A172 (cell line): ENCODE measurements around the gene IFT22. TPM values are rescaled to one million over a fixed set of nuclear protein-coding genes. Genes with fewer than 3 reads are reported as not detected.
"Not testable (repeated sequence)": the region's sequence is repeated elsewhere in the genome, so short reads cannot be mapped to it uniquely, and the experiment has no call there.

Source experiments
- DNase-seq: peaks from one replicate; pipeline ENCODE4 v3.0.0-alpha.2; 2015; ENCODE audit warnings: low spot score
- total RNA-seq: library from RNA; depleted of rRNA; stranded (reverse); fragments of >200 nt; shearing (Covaris generic); gene quantifications from 2 replicates; pipeline ENCODE4 v1.2.3, GENCODE V29; 2014

The IFT22 gene
- total RNA-seq, 1 experiment from 2014 or later: 81.6 TPM

DNA sequence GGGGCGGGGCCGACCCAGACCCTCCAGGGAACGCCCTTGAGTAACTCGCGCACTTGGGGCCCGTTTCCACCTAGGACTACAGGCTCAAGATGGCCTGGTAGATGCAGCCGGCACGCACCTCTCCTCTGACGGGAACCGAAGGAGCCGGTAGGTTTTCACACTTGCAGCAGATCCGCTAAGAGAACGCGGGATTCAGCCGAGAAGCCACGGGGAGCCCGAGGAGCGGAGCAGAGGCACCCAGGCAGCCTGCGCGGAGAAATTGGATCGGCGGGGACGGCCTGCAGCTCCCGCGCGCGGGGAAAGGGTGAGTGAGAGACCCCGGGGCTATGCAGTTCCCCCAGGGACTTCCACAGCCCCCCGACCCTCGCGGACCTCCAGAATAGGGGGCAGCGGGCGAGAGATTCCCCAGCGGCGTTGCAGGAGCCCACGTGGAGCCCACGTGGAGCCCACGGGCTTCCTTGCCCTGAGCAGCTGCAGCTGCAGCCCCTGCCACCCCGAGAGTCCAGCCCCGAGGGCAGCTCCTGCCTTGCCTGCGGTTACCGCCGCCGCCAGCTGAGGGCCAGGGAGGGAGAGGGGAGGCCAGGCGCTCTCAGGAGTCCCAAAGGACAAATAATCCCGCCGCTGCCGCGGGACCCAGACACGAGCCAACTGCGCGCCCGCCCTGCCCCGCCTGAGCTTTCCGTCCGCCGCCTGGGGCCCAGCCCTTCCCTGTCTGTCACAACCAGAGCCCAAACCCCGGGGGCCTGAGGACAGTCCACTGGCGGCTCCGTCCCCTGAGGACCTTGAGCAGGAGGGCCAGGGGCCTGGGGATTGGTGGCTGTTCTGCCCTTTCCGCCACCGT is 13.1 kb downstream of the IFT22 start:
- DNase-seq: no peak

GRCh38 chr7:101306307-101306706 is 15.3 kb downstream of the IFT22 start:
- DNase-seq: no peak

DNA sequence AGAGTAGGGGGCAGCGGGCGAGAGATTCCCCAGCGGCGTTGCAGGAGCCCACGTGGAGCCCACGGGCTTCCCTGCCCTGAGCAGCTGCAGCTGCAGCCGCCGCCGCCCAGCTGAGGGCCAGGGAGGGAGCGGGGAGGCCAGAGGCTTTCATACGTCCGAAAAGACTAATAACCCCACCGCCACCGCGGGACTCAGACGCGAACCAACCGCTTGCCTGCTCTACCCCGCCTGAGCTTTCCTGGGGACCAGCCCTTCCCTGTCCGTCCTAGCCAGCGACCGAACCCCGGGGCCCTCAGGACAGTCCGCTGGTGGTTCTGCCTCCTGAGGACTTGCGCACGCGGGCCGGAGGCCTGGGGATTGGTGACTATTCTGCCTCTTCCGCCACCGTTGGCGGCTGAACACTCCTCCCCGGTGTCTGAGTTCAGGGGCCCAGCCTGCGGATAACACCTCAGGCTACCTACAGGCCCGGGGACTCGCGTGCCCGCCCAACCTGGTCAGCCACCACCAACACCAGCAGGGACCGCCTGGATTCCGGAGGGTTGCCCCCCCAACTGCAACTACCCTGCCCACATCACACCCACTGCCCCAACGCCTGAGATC is 18.4 kb downstream of the IFT22 start:
- DNase-seq: no peak

DNA sequence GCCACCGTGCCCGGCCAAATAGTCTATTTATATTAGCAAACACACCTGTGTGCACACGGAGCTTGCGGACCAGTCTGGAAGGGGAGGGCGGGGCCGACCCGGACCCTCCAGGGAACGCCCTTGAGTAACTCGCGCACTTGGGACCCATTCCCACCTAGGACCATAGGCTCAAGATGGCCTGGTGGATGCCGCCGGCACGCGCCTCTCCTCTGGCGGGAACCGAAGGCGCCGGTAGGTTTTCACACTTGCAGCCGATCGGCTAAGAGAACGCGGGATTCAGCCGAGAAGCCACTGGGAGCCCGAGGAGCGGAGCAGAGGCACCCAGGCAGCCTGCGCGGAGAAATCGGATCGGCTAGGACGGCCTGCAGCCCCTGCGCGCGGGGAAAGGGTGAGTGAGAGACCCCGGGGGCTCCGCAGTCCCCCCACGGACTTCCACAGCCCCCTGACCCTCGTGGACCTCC is 18.9 kb downstream of the IFT22 start:
- no peak for DNase-seq

- no peak for DNase-seq
Measured at GRCh38 chr7:101300465-101301376, 20.9 kb downstream of the IFT22 start.

DNA sequence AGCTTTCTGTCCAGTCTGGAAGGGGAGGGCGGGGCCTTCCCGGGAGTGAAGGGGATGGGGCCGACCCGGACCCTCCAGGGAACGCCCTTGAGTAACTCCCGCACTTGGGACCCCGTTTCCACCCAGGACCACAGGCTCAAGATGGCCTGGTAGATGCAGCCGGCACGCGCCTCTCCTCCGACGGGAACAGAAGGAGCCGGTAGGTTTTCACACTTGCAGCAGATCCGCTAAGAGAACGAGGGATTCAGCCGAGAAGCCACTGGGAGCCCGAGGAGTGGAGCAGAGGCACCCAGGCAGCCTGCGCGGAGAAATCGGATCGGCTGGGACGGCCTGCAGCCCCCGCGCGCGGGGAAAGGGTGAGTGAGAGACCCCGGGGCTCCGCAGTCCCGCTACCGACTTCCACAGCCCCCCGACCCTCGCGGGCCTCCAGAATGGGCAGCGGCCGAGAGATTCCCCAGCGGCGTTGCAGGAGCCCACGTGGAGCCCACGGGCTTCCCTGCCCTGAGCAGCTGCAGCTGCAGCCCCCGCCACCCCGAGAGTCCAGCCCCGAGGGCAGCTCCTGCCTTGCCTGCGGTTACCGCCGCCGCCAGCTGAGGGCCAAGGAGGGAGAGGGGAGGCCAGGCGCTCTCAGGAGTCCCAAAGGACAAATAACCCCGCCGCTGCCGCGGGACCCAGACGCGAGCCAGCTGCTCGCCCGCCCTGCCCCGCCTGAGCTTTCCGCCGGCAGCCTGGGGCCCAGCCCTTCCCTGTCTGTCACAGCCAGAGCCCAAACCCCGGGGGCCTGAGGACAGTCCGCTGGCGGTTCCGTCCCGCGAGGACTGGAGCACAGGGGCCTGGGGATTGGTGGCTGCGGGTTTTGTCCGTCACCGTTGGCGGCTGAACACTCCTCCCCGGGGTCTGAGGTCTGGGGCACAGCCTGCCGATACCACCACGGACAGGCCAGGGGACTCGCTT is 21.8 kb downstream of the IFT22 start:
- no peak for DNase-seq

DNA sequence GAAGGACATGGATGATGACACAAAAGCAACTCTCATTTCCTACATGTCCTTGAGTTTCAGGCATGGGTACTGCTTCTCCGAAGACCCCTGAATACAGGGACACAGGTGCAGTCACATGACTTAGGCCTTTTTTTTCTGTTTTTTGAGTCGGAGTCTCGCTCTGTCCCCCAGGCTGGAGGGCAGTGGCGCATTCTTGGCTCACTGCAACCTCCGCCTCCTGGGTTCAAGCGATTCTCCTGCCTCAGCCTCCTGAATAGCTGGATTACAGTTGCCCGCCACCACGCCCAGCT is 26.8 kb downstream of the IFT22 start:
- no peak for DNase-seq

DNA sequence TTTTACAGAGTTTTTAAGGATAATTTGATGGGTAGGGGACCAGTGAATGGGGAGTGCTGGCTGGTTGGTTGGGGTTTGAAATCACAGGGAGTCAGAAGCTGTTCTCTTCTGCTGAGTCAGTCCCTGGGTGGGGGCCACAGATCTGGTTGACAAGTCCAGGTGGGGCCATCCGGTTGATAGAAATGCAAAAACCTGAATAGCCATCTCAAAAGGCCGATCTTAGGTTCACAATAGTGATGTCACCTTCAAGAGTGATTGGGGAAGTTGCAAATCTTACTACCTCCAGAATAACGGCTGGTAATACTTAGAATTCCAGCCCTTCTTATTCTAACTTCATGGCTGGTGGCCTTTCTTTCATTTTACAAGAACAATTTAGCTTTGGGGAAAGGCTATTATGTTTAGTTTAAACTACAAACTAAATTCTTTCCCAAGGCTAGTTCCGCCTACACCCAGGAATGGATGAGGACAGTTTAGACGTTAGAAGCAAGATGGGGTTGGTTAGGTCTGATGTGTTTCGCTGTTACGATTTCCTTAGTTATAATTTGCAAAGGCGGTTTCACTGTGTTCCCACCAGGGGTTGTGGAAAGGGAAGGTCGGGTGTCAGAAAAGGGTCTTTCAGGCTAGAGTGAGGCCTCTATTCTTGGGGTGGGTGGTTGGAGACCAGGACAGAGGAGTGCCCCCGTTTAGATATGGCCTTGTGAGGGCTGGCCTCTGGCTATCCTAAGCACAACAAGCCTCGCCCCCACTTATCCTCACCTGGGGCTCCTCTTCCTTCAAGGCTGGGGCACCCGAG is 27.4 kb downstream of the IFT22 start:
- no peak for DNase-seq

- DNase-seq: not testable (repeated sequence)
Measured at GRCh38 chr7:101293069-101294021, 28.3 kb downstream of the IFT22 start.

DNA sequence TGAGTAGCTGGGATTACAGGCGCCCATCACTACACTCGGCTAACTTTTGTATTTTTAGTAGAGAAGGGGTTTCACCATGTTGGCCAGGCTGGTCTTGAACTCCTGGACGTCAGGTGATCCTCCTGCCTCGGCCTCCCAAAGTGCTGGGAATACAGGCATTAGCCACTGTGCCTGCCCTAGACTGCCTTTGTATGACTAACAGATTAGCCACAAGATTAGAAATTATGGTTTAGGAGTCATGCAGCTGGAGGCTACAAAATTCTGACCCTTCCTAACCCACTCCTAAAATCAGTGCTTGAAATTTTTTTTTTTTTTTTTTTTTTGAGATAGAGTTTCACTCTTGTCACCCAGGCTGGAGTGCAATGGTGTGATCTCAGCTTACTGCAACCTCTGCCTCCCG is 29.0 kb downstream of the IFT22 start:
- not testable (repeated sequence) for DNase-seq

DNA sequence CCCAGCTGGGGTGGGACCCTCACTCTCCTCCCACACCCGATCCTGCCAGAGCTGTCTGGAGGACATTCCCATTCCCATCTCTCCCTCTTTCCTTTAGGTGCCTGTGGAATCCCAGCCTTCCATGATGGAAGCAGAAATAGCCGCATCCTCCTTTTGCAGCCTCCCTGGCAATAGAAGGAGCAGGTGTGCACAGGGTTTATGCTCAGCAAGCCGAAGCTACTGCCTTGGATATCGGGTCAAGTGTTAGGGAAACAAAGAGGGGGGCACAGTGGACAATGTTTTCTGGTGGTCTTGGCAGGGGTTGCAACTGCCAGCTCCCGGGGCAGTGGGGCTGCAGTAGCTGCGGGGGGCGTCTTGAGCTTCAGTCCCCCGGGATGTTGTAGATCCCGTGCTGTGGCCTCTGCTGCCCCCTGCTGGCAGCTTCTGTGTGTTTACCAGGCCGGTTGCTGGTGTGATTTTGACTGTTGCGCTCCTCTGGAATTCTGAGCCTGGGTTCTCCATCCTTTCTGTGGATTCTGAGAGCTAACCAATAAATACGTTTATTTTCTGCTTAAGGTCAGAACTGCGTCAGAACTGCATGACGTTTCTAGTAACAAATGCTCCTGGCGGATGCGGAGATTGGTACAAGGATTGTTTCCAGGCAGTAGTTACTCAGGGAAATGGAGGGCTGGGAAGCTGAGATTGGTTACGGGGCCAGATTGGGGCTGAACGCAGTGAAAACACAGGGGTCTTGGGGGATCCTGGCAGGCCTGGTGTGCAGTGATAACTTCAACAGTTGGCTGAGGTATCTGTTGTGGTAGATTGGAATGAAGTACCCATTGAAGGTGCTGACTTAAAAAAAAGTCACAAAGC is 31.2 kb downstream of the IFT22 start:
- DNase-seq: peak; percentile 31

DNA sequence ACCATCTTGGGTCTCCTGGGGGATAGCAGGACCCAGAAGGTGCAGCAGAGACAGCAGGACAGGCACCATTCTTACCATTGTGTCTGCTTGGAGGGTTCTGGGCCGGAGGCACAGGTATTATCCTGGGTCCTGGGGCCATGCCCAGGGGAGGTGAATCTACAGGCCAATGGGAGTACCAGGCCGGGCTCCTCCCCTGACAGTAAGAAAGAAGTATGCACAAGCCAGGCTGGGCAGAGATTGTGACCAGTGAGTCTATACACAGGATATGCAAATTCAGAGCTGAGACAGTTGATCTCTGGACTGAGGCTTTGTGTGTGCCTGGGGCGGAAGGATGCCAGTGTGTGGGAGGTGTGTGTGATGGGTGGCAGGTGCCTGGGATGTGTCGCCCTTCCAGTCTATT is 31.9 kb downstream of the IFT22 start:
- not testable (repeated sequence) for DNase-seq

DNA sequence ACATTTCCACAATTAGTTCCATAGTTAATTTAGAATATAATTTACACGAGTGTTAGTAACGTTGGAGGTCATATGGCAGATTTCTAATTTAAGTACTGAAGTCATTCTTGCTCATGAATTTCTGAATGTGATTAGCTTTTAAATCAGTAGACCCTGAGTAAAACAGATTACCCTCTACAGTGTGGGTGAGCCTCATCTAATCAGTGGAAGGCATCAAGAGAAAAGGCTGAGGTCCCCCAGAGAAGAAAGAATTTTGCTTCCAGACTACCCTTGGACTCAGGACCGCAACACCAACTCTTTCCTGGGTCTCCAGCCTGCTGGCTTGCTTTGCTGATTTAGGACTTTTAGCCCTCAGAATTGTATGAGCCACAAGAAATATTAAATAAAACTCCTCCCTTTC is 33.2 kb downstream of the IFT22 start:
- no peak for DNase-seq

DNA sequence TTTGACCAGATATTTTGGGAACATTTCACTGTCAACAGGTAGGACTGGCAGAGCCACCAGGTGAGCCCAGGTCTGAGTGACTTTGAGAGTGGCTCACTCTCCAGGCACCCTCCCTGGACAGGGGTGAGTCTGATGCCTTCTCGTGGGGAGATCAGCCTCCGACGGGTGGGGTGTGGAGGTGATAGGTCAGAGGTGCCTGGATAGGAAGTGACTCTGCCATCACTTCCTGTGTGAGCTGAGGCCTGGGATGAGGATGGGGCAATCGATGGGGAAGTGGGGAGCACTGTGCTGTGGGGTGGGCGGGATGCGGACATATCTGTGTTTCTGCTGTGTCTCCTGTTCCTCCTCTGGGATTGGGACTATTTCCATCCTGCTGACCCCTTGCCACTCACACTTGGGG is 34.6 kb downstream of the IFT22 start:
- DNase-seq: no peak

GRCh38 chr7:101285880-101286279 is 35.7 kb downstream of the IFT22 start:
- not testable (repeated sequence) for DNase-seq

- no peak for DNase-seq
Measured at GRCh38 chr7:101285171-101285570, 36.4 kb downstream of the IFT22 start.

DNA sequence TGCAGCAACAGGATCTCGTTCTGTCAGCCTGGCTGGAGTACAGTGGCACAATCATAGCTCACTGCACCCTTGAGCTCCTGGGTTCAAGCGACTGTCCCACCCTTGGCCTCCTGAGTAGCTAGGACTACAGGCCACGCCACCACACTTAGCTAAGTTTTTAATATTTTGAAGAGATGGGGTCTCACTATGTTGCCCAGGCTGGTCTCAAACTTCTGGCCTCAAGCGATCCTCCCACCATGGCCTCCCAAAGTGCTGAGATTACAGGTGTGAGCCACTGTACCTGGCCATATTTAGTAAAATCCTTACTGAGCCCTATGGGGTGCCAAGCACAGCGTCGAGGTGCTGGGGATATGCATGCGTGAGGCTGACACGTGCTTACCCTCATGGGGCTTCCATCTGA is 40.7 kb downstream of the IFT22 start:
- not testable (repeated sequence) for DNase-seq
